SK-N-MC (cell line): Measurements from ENCODE around the gene PAK6.

Experiments
- EZH2 ChIP-seq: fragments of 200-600 bp; sonication (generic); IDR thresholded peaks from one replicate; pipeline ENCODE4 v1.6.1; 2017; ENCODE audit warnings: antibody characterized with exemption
- FOXP2 ChIP-seq: optimal IDR thresholded peaks from 2 replicates; pipeline ENCODE3; 2011; ENCODE audit warnings: mild to moderate bottlenecking, moderate library complexity; ENCODE audit not compliant: insufficient read depth; ENCODE audit errors: extremely low read length, control extremely low read depth
- POLR2AphosphoS5 ChIP-seq: IDR thresholded peaks from 2 replicates; pipeline ENCODE4 v1.6.1; 2012; ENCODE audit warnings: mild to moderate bottlenecking, low read depth, low read length, borderline replicate concordance

- TF ChIP-seq POLR2AphosphoS5 = no peak
- TF ChIP-seq EZH2 = no peak
- no peak for TF ChIP-seq FOXP2
Observed at GRCh38 chr15:40325188-40325587, 86.3 kb downstream of the PAK6 start.
